T-cell (primary cell): ENCODE results near the gene FKBP5. TPM values are rescaled to one million over a fixed set of nuclear protein-coding genes. Genes with fewer than 3 reads are reported as not detected.
"Not testable (repeated sequence)": the region's sequence is repeated elsewhere in the genome, so short reads cannot be mapped to it uniquely, and the experiment has no call there.

Experiments
- ATAC-seq, 4 experiments: fragments of 200-7000 bp in 3 of 4; fragments of 150-1000 bp in 1 of 4; cut with Tn5 transposase; replicated peaks in 1 of 4; 1 replicate in 3 of 4; 2 replicates in 1 of 4; pipeline ENCODE4 v1.10.0; 2021; ENCODE audit warnings: moderate library complexity in 3 of 4, mild to moderate bottlenecking in 2 of 4, moderate number of reproducible peaks in 1 of 4
- CTCF ChIA-PET, 2 donors: fragments of 300-600 bp; sonication (Branson Sonifier 250); formaldehyde crosslinking; loops; one replicate each; lab custom pipeline; 2022; ENCODE audit warnings: antibody characterized with exemption in 2 of 2; lab: Charles Lee
- POLR2A ChIA-PET, 2 donors: fragments of 300-600 bp; sonication (Branson Sonifier 250); formaldehyde crosslinking; loops; one replicate each; lab custom pipeline; 2022; ENCODE audit warnings: antibody characterized with exemption in 2 of 2; lab: Charles Lee
- DNase-seq, 35 experiments: peaks; one replicate each; pipeline versions ENCODE4 v3.0.0 to v3.0.0-alpha.2; 2013 to 2023
- H3K27ac ChIP-seq: one replicate; pipeline ENCODE4 v1.5.1; 2013; ENCODE audit warnings: low read length
- H3K27me3 ChIP-seq, 2 experiments: replicated peaks in 1 of 2; 1 replicate in 1 of 2; 2 replicates in 1 of 2; pipeline versions ENCODE4 v1.6.1 to v1.7.0; 2013; ENCODE audit warnings: low read length in 1 of 2, mixed read lengths in 1 of 2; ENCODE audit not compliant: control insufficient read depth in 2 of 2, insufficient read depth in 2 of 2; ENCODE audit errors: extremely low read depth in 1 of 2
- H3K36me3 ChIP-seq, 2 donors: 1 replicate in 1 of 2; 2 replicates in 1 of 2; pipeline versions ENCODE4 v1.6.1 to v1.7.0; 2013; ENCODE audit warnings: low read length in 1 of 2; ENCODE audit not compliant: control insufficient read depth in 2 of 2, insufficient read depth in 1 of 2; ENCODE audit errors: extremely low read depth in 1 of 2
- H3K4me1 ChIP-seq, 2 experiments: 1 replicate in 1 of 2; 2 replicates in 1 of 2; pipeline versions ENCODE4 v1.6.1 to v1.7.0; 2013; ENCODE audit warnings: low read length in 2 of 2, mixed read lengths in 1 of 2; ENCODE audit not compliant: insufficient read depth in 2 of 2, control insufficient read depth in 1 of 2; ENCODE audit errors: extremely low read depth in 1 of 2
- H3K4me3 ChIP-seq, 2 donors: 1 replicate in 1 of 2; 2 replicates in 1 of 2; pipeline versions ENCODE4 v1.5.1 to v1.7.0; 2013; ENCODE audit warnings: mild to moderate bottlenecking in 2 of 2, low read length in 1 of 2, moderate library complexity in 1 of 2; ENCODE audit not compliant: control insufficient read depth in 1 of 2; ENCODE audit errors: extremely low read depth in 1 of 2
- H3K9me3 ChIP-seq: 2 replicates; pipeline ENCODE4 v1.7.0; 2013
- H3K27ac Mint-ChIP-seq, 2 donors: one replicate each; pipeline ENCODE4 v1.8.0; 2020 to 2021; ENCODE audit warnings: mild to moderate bottlenecking in 2 of 2, mixed read lengths in 2 of 2
- H3K27me3 Mint-ChIP-seq, 2 donors: one replicate each; pipeline ENCODE4 v1.8.0; 2021 to 2022; ENCODE audit warnings: mixed read lengths in 2 of 2
- H3K36me3 Mint-ChIP-seq: one replicate; pipeline ENCODE4 v1.8.0; 2021; ENCODE audit warnings: mixed read lengths
- H3K4me1 Mint-ChIP-seq, 3 donors: one replicate each; pipeline ENCODE4 v1.8.0; 2020 to 2022; ENCODE audit warnings: mixed read lengths in 3 of 3, mild to moderate bottlenecking in 1 of 3
- H3K4me3 Mint-ChIP-seq, 3 donors: one replicate each; pipeline ENCODE4 v1.8.0; 2020 to 2022; ENCODE audit warnings: mild to moderate bottlenecking in 3 of 3, mixed read lengths in 3 of 3, moderate library complexity in 3 of 3
- H3K9me3 Mint-ChIP-seq, 3 donors: one replicate each; pipeline ENCODE4 v1.8.0; 2020 to 2022; ENCODE audit warnings: mixed read lengths in 3 of 3
- WGBS: methylation state at CpG from one replicate; pipeline ENCODE4 v1.1.5; 2013; ENCODE audit warnings: missing lambda C conversion rate; ENCODE audit not compliant: insufficient coverage; 5-methylcytosine and 5-hydroxymethylcytosine counted together
- total RNA-seq, 35 experiments: library from RNA in 6 of 35; stranded (reverse) in 6 of 35; fragments of 120-200 nt in 1 of 35; gene quantifications; one replicate each; pipeline versions ENCODE4 v1.2.1 to v1.2.4 and lab custom pipeline; 2013 to 2026

Gene FKBP5
- total RNA-seq, 5 donors from 2014 or later (not counting 1 experiment from before 2014, with no cell fraction given), result 61.4 to 130 (median 63.9) TPM

GRCh38 chr6:35698858-35699257 lies 10.1 kb upstream of the FKBP5 start:
- H3K9me3 Mint-ChIP-seq, result peaks cover 0 to under 1% (median 0%) of the 10 kb centered on the region in 3 donors
- Histone ChIP-seq H3K27me3 (no peaks in the 10 kb centered on the region), H3K27ac (no peak overlapping the region), H3K36me3 (no peaks in the 10 kb centered on the region), H3K4me3 (no peak overlapping the region), H3K4me1 (no peaks in the 10 kb centered on the region), H3K9me3 (no peaks in the 10 kb centered on the region)
- no peak overlapping the region for H3K4me3 Mint-ChIP-seq
- DNase-seq, result no peak
- H3K27ac Mint-ChIP-seq, result peak overlapping the region in 1 of 2 donors; percentile 58
- ChIA-PET POLR2A (no interaction called here), CTCF (interaction anchor here in 1 of 2 donors (0.6 kb wide), 1 partner anchor 121 kb away, joined by 3 read pairs; no protein-coding TSS in a partner anchor)
- 93% methylated on average over 2 of the region's 3 CpGs for WGBS
- peaks cover 0 to 2% (median 0%) of the 10 kb centered on the region in 3 donors for H3K4me1 Mint-ChIP-seq
- H3K27me3 Mint-ChIP-seq, result no peaks in the 10 kb centered on the region
- no peak for ATAC-seq
- H3K36me3 Mint-ChIP-seq, result no peaks in the 10 kb centered on the region

- H3K9me3 Mint-ChIP-seq, H3K36me3 Mint-ChIP-seq, DNase-seq, H3K4me3 Mint-ChIP-seq, H3K27me3 Mint-ChIP-seq, H3K27me3 ChIP-seq, ATAC-seq, H3K4me1 ChIP-seq, H3K27ac ChIP-seq, H3K4me1 Mint-ChIP-seq, H3K36me3 ChIP-seq, H3K4me3 ChIP-seq, CTCF ChIA-PET, H3K9me3 ChIP-seq: not testable (repeated sequence)
- H3K27ac Mint-ChIP-seq, result peak overlapping the region in 1 of 2 donors; percentile 58
- WGBS, result 80% methylated on average over 1 of the region's 7 CpGs
- POLR2A ChIA-PET, result interaction anchor here in 1 of 2 donors (0.6 kb wide), 1 partner anchor 47 kb away, joined by 3 read pairs; no protein-coding TSS in a partner anchor
Observed at GRCh38 chr6:35698430-35698829, 9.7 kb upstream of the FKBP5 start.

GRCh38 chr6:35694462-35694861 lies 5.7 kb upstream of the FKBP5 start:
- no peaks in the 10 kb centered on the region for H3K4me1 ChIP-seq
- H3K9me3 ChIP-seq, result no peaks in the 10 kb centered on the region
- ATAC-seq, result no peak
- Mint-ChIP-seq H3K4me1 (peaks cover 0 to 3% (median 2%) of the 10 kb centered on the region in 3 donors), H3K27ac (peak overlapping the region in 1 of 2 donors; percentile 27), H3K36me3 (no peaks in the 10 kb centered on the region), H3K27me3 (no peaks in the 10 kb centered on the region), H3K9me3 (no peaks in the 10 kb centered on the region), H3K4me3 (no peak overlapping the region)
- DNase-seq, result no peak
- CTCF ChIA-PET, result no interaction called here
- no peak overlapping the region for H3K27ac ChIP-seq
- no peaks in the 10 kb centered on the region for H3K36me3 ChIP-seq
- 100% methylated on average over 1 of the region's 2 CpGs for WGBS
- H3K4me3 ChIP-seq, result no peak overlapping the region
- POLR2A ChIA-PET, result no interaction called here
- H3K27me3 ChIP-seq, result no peaks in the 10 kb centered on the region

GRCh38 chr6:35691027-35691824 lies 2.5 kb upstream of the FKBP5 start:
- H3K36me3 Mint-ChIP-seq, result no peaks in the 10 kb centered on the region
- no peak overlapping the region for H3K27ac ChIP-seq
- no peaks in the 10 kb centered on the region for H3K9me3 Mint-ChIP-seq
- H3K4me3 ChIP-seq, result no peak overlapping the region
- peaks cover 2 to 5% of the 10 kb centered on the region in 2 experiments for H3K4me1 ChIP-seq
- H3K27ac Mint-ChIP-seq, result peak overlapping the region; percentile 35 to 58
- H3K27me3 ChIP-seq, result no peaks in the 10 kb centered on the region
- peaks cover 5 to 13% (median 10%) of the 10 kb centered on the region in 3 donors for H3K4me1 Mint-ChIP-seq
- POLR2A ChIA-PET, result no interaction called here
- DNase-seq, result no peak
- ATAC-seq, result no peak
- 89% methylated on average over 8 of the region's 10 CpGs for WGBS
- no peaks in the 10 kb centered on the region for H3K9me3 ChIP-seq
- H3K36me3 ChIP-seq, result no peaks in the 10 kb centered on the region
- no peaks in the 10 kb centered on the region for H3K27me3 Mint-ChIP-seq
- CTCF ChIA-PET, result interaction anchor here (0.9 to 1.3 kb wide), 2 partner anchors 45 to 67 kb away, joined by 3 to 4 read pairs; no protein-coding TSS in a partner anchor
- H3K4me3 Mint-ChIP-seq, result no peak overlapping the region

GRCh38 chr6:35690484-35690883 lies 1.8 kb upstream of the FKBP5 start:
- no peaks in the 10 kb centered on the region for H3K27me3 Mint-ChIP-seq
- Histone ChIP-seq H3K9me3 (no peaks in the 10 kb centered on the region), H3K4me1 (peaks cover 6 to 9% of the 10 kb centered on the region in 2 experiments), H3K36me3 (no peaks in the 10 kb centered on the region), H3K27ac (no peak overlapping the region), H3K4me3 (no peak overlapping the region), H3K27me3 (no peaks in the 10 kb centered on the region)
- no peak overlapping the region for H3K4me3 Mint-ChIP-seq
- H3K36me3 Mint-ChIP-seq, result no peaks in the 10 kb centered on the region
- no peak overlapping the region for H3K27ac Mint-ChIP-seq
- POLR2A ChIA-PET, result no interaction called here
- no peaks in the 10 kb centered on the region for H3K9me3 Mint-ChIP-seq
- peaks cover 5 to 15% (median 11%) of the 10 kb centered on the region in 3 donors for H3K4me1 Mint-ChIP-seq
- WGBS, result 94% methylated on average over 2 of the region's 9 CpGs
- CTCF ChIA-PET, result interaction anchor here (0.9 to 1.3 kb wide), 2 partner anchors 46 to 67 kb away, joined by 3 to 4 read pairs; no protein-coding TSS in a partner anchor
- ATAC-seq (no peak), DNase-seq (no peak)

- H3K27ac Mint-ChIP-seq, result peak overlapping the region in 1 of 2 donors; percentile 8
- CTCF ChIA-PET, result interaction anchor here in 1 of 2 donors (1.2 kb wide), 1 partner anchor 42 kb away, joined by 3 read pairs; no protein-coding TSS in a partner anchor
Observed at GRCh38 chr6:35690006-35690405, 1.3 kb upstream of the FKBP5 start.

More at GRCh38 chr6:35690006-35690405, 1.3 kb upstream of the FKBP5 start:
- H3K27me3 ChIP-seq, ATAC-seq, H3K27ac ChIP-seq, H3K4me3 ChIP-seq, H3K9me3 Mint-ChIP-seq, H3K27me3 Mint-ChIP-seq, H3K36me3 Mint-ChIP-seq, DNase-seq, H3K9me3 ChIP-seq, H3K36me3 ChIP-seq: not testable (repeated sequence)
- WGBS, result 89% methylated on average over 4 of the region's 16 CpGs
- peaks cover 7 to 10% of the 10 kb centered on the region in 2 experiments for H3K4me1 ChIP-seq
- POLR2A ChIA-PET, result interaction anchor here in 1 of 2 donors (0.5 kb wide), 1 partner anchor 9 kb away, joined by 3 read pairs; no protein-coding TSS in a partner anchor
- H3K4me3 Mint-ChIP-seq, result peak overlapping the region; percentile 72 to 80 (median 73)
- H3K4me1 Mint-ChIP-seq, result peaks cover 5 to 17% (median 13%) of the 10 kb centered on the region in 3 donors
